Measurements from ENCODE around the gene PSKH1.

The PSKH1 gene

GRCh38 chr16:67924140-67924906 lies 31.3 kb downstream of the PSKH1 start:
- TF ChIP-seq CTCF (IDR thresholded peaks at IDR 0.05; ENCODE audit: low read depth, low read length, poor library complexity, severe bottlenecking) = no peak
- no peak for TF ChIP-seq EZH2phosphoT487 (IDR thresholded peaks at IDR 0.05; ENCODE audit: borderline replicate concordance, low read length)
- Histone ChIP-seq H3K27ac (ENCODE audit: low read depth, low read length) (no peak overlapping the region), H3K9me2 (replicated peaks; ENCODE audit: control insufficient read depth, low read length) (no peaks in the 10 kb centered on the region), H3K4me1 (ENCODE audit: control insufficient read depth, low read length) (peaks cover 10% of the 10 kb centered on the region), H3K4me3 (ENCODE audit: low read length) (no peak overlapping the region), H3K27me3 (ENCODE audit: control insufficient read depth, low read length) (no peaks in the 10 kb centered on the region), H3K9me3 (ENCODE audit: control insufficient read depth, insufficient read depth, low read length) (no peaks in the 10 kb centered on the region), H3K4me2 (ENCODE audit: low read length) (no peak overlapping the region), H4K20me1 (ENCODE audit: control insufficient read depth, insufficient read depth, low read depth, low read length) (0 out of 2 replicates have a peak, but pooled peaks cover 4% of the 10 kb centered on the region), H3K79me2 (ENCODE audit: control insufficient read depth, low read length) (no peaks in the 10 kb centered on the region), H3F3A (ENCODE audit: control insufficient read depth, insufficient read depth) (no peaks in the 10 kb centered on the region), H3K36me3 (ENCODE audit: control insufficient read depth, low read length) (peaks cover 14% of the 10 kb centered on the region)

DNA sequence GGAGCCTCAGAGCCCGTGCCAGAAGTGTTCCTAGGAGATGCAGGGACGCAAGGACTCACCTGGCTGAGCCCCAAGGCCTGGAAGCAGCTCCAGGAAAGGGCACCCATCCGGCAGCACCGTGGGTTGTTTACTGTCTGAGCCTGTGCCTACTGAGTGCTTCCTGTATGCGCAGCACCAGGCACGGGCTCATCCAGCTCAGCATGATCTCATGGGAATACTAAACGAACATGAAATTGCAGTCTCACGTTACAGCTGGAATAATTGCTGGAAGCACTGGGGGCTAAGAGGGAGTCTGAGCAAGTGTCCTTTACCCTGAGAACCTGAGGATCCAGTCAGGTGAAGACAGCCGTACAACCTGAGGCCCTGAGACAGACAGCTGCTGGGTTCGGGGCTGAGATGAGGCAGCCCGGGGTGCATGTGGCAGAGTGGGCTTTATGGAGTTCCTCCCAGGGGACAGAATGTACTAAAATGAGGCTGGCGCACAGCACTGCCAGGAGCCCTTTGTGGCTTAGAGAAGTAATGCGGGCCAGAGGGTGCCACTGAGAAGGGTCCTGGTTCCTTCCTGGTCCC lies 33.2 kb downstream of the PSKH1 start:
- Histone ChIP-seq H3F3A (ENCODE audit: control insufficient read depth, insufficient read depth) (no peaks in the 10 kb centered on the region), H4K20me1 (ENCODE audit: control insufficient read depth, insufficient read depth, low read depth, low read length) (0 out of 2 replicates have a peak, but pooled peaks cover 4% of the 10 kb centered on the region), H3K27me3 (ENCODE audit: control insufficient read depth, low read length) (no peaks in the 10 kb centered on the region), H3K27ac (ENCODE audit: low read depth, low read length) (no peak overlapping the region), H3K36me3 (ENCODE audit: control insufficient read depth, low read length) (peaks cover 23% of the 10 kb centered on the region), H3K9me2 (replicated peaks; ENCODE audit: control insufficient read depth, low read length) (no peaks in the 10 kb centered on the region), H3K9me3 (ENCODE audit: control insufficient read depth, insufficient read depth, low read length) (no peaks in the 10 kb centered on the region), H3K79me2 (ENCODE audit: control insufficient read depth, low read length) (no peaks in the 10 kb centered on the region), H3K4me1 (ENCODE audit: control insufficient read depth, low read length) (peaks cover 10% of the 10 kb centered on the region), H3K4me3 (ENCODE audit: low read length) (no peak overlapping the region), H3K4me2 (ENCODE audit: low read length) (no peak overlapping the region)
- TF ChIP-seq EZH2phosphoT487 (IDR thresholded peaks at IDR 0.05; ENCODE audit: borderline replicate concordance, low read length) = no peak
- no peak for TF ChIP-seq CTCF (IDR thresholded peaks at IDR 0.05; ENCODE audit: low read depth, low read length, poor library complexity, severe bottlenecking)

DNA sequence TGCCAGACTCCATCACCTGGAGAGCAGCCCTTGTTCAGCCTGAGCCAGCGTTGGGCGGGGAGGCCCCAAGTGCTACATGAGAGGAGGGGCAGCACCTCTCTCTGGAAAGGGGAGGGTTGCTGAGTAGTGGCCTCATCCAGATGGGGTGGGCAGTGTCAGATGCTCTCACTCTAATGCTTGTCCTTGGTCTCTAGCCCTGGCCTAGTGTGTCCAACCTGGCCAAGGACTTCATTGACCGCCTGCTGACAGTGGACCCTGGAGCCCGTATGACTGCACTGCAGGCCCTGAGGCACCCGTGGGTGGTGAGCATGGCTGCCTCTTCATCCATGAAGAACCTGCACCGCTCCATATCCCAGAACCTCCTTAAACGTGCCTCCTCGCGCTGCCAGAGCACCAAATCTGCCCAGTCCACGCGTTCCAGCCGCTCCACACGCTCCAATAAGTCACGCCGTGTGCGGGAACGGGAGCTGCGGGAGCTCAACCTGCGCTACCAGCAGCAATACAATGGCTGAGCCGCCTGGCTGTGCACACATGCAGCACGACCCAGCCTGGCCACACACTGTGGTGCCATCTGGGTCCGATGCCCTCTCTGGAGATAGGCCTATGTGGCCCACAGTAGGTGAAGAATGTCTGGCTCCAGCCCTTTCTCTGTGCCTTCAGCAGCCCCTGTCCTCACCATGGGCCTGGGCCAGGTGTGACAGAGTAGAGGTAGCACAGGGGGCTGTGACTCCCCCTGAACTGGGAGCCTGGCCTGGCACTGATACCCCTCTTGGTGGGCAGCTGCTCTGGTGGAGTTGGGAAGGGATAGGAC lies 34.3 kb downstream of the PSKH1 start:
- H3K36me3 ChIP-seq (ENCODE audit: control insufficient read depth, low read length) = peaks cover 23% of the 10 kb centered on the region
- no peaks in the 10 kb centered on the region for H3K9me2 ChIP-seq (replicated peaks; ENCODE audit: control insufficient read depth, low read length)
- H3K4me2 ChIP-seq (ENCODE audit: low read length) = no peak overlapping the region
- no peaks in the 10 kb centered on the region for H3K27me3 ChIP-seq (ENCODE audit: control insufficient read depth, low read length)
- no peaks in the 10 kb centered on the region for H3K9me3 ChIP-seq (ENCODE audit: control insufficient read depth, insufficient read depth, low read length)
- no peaks in the 10 kb centered on the region for H3F3A ChIP-seq (ENCODE audit: control insufficient read depth, insufficient read depth)
- no peak for TF ChIP-seq EZH2phosphoT487 (IDR thresholded peaks at IDR 0.05; ENCODE audit: borderline replicate concordance, low read length)
- TF ChIP-seq CTCF (IDR thresholded peaks at IDR 0.05; ENCODE audit: low read depth, low read length, poor library complexity, severe bottlenecking) = no peak
- H3K79me2 ChIP-seq (ENCODE audit: control insufficient read depth, low read length) = no peaks in the 10 kb centered on the region
- H4K20me1 ChIP-seq (ENCODE audit: control insufficient read depth, insufficient read depth, low read depth, low read length) = 0 out of 2 replicates have a peak, but pooled peaks cover 4% of the 10 kb centered on the region
- peaks cover 10% of the 10 kb centered on the region for H3K4me1 ChIP-seq (ENCODE audit: control insufficient read depth, low read length)
- no peak overlapping the region for H3K27ac ChIP-seq (ENCODE audit: low read depth, low read length)
- no peak overlapping the region for H3K4me3 ChIP-seq (ENCODE audit: low read length)

All from DOHH2 (cell line).